ENCODE results near the gene GNB3. TPM values are rescaled to one million over a fixed set of nuclear protein-coding genes. Genes with fewer than 3 reads are reported as not detected.

The GNB3 gene
- total RNA-seq, 2 experiments from 2014 or later: 5.0 to 23.7 TPM

- peak overlapping the region; percentile 99 for H3K4me2 ChIP-seq (ENCODE audit: low read length)
- H3K9me3 ChIP-seq (ENCODE audit: low read length): no peaks in the 10 kb centered on the region
- 0 out of 2 replicates have a peak, but pooled peaks cover 10% of the 10 kb centered on the region for H4K20me1 ChIP-seq (ENCODE audit: insufficient read depth, low read length)
- peaks cover 57% of the 10 kb centered on the region for H3K4me1 ChIP-seq (ENCODE audit: insufficient read depth, low read length, poor library complexity, severe bottlenecking)
- H3K9me2 ChIP-seq (ENCODE audit: insufficient read depth, low read length): no peaks in the 10 kb centered on the region
- TF ChIP-seq, protein P1, sequence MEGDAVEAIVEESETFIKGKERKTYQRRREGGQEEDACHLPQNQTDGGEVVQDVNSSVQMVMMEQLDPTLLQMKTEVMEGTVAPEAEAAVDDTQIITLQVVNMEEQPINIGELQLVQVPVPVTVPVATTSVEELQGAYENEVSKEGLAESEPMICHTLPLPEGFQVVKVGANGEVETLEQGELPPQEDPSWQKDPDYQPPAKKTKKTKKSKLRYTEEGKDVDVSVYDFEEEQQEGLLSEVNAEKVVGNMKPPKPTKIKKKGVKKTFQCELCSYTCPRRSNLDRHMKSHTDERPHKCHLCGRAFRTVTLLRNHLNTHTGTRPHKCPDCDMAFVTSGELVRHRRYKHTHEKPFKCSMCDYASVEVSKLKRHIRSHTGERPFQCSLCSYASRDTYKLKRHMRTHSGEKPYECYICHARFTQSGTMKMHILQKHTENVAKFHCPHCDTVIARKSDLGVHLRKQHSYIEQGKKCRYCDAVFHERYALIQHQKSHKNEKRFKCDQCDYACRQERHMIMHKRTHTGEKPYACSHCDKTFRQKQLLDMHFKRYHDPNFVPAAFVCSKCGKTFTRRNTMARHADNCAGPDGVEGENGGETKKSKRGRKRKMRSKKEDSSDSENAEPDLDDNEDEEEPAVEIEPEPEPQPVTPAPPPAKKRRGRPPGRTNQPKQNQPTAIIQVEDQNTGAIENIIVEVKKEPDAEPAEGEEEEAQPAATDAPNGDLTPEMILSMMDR (conservative IDR thresholded peaks at IDR 0.05; ENCODE audit: low read length): no peak
- TF ChIP-seq EZH2phosphoT487 (IDR thresholded peaks at IDR 0.05; ENCODE audit: borderline replicate concordance, low read depth, low read length): no peak
- peak; percentile 26 for DNase-seq (ENCODE audit: low spot score)
- ChIA-PET CTCF (ENCODE audit: unreplicated experiment) (interaction anchor here (1.3 to 2.8 kb wide), 2 partner anchors 20 to 118 kb away, joined by 5 to 17 read pairs; partner anchors contain the start of gene MLF2), POLR2A (interaction anchor here (0.7 to 2.6 kb wide), 5 partner anchors 11 to 208 kb away, joined by 3 to 19 read pairs (median 3); partner anchors contain the start of genes CDCA3 and USP5)
- no peak overlapping the region for H2AFZ ChIP-seq (ENCODE audit: low read length)
- intact Hi-C loops (cut with micrococcal nuclease; ENCODE audit: unreplicated experiment): loop anchor here (5.0 kb wide), 3 partner anchors 91 to 321 kb away; partner anchors contain the start of gene C1RL
- BruUV-seq (replicated peaks): no TSS peak
- H3K79me2 ChIP-seq (ENCODE audit: insufficient read depth, low read depth, low read length): peaks cover 22% of the 10 kb centered on the region; the same call in 1 of the 2 replicates
- H3K36me3 ChIP-seq (ENCODE audit: insufficient read depth, low read length): peaks cover 44% of the 10 kb centered on the region
- H3K27ac ChIP-seq (ENCODE audit: low read depth, low read length, poor library complexity, severe bottlenecking): peak overlapping the region; percentile 60
- peak overlapping the region; percentile 77 for H3K4me3 ChIP-seq (ENCODE audit: low read depth, low read length, poor library complexity, severe bottlenecking)
These were observed 30.6 kb downstream of the GNB3 start for GRCh38 chr12:6871052-6871957.

GRCh38 chr12:6872073-6873048 is 31.6 kb downstream of the GNB3 start:
- 0 out of 2 replicates have a peak, but pooled peaks cover 10% of the 10 kb centered on the region for H4K20me1 ChIP-seq (ENCODE audit: insufficient read depth, low read length)
- ChIA-PET POLR2A (interaction anchor here (0.6 to 2.6 kb wide), 15 partner anchors 10 to 148 kb away, joined by 3 to 19 read pairs (median 3); partner anchors contain the start of genes C12orf57, CDCA3, LPCAT3 and RNU7-1), CTCF (ENCODE audit: unreplicated experiment) (interaction anchor here (0.6 to 2.8 kb wide), 10 partner anchors 10 to 119 kb away, joined by 3 to 17 read pairs (median 4); partner anchors contain the start of genes CDCA3, MLF2 and USP5)
- peaks cover 49% of the 10 kb centered on the region for H3K4me1 ChIP-seq (ENCODE audit: insufficient read depth, low read length, poor library complexity, severe bottlenecking)
- H3K4me3 ChIP-seq (ENCODE audit: low read depth, low read length, poor library complexity, severe bottlenecking): peak overlapping the region; percentile 77
- H3K9me3 ChIP-seq (ENCODE audit: low read length): no peaks in the 10 kb centered on the region
- H3K27ac ChIP-seq (ENCODE audit: low read depth, low read length, poor library complexity, severe bottlenecking): peak overlapping the region; percentile 60
- TF ChIP-seq, protein P1 (conservative IDR thresholded peaks at IDR 0.05; ENCODE audit: low read length): peak; percentile 92
- TF ChIP-seq EZH2phosphoT487 (IDR thresholded peaks at IDR 0.05; ENCODE audit: borderline replicate concordance, low read depth, low read length): no peak
- peak overlapping the region; percentile 99 for H3K4me2 ChIP-seq (ENCODE audit: low read length)
- intact Hi-C loops (cut with micrococcal nuclease; ENCODE audit: unreplicated experiment): loop anchor here (1.0 to 5.0 kb wide), 8 partner anchors 19 to 320 kb away; partner anchors contain the start of genes C1RL, ENO2, LPCAT3 and USP5
- H3K79me2 ChIP-seq (ENCODE audit: insufficient read depth, low read depth, low read length): peaks cover 22% of the 10 kb centered on the region; the same call in 1 of the 2 replicates
- peak; percentile 87 for DNase-seq (ENCODE audit: low spot score)
- H2AFZ ChIP-seq (ENCODE audit: low read length): no peak overlapping the region
- peaks cover 47% of the 10 kb centered on the region for H3K36me3 ChIP-seq (ENCODE audit: insufficient read depth, low read length)
- BruUV-seq (replicated peaks): TSS peak; percentile 65
- no peaks in the 10 kb centered on the region for H3K9me2 ChIP-seq (ENCODE audit: insufficient read depth, low read length)
